Mesothelial cell of epicardium (in vitro differentiated cells): Measurements from ENCODE around the gene CCNB1. TPM values are rescaled to one million over a fixed set of nuclear protein-coding genes. Genes with fewer than 3 reads are reported as not detected.
A peak's percentile ranks its signal among the peaks of the same experiment; 100 is the strongest.

Source experiments
- DNase-seq, 2 experiments: peaks; one replicate each; pipeline ENCODE4 v3.0.0; 2021; ENCODE audit warnings: low spot score in 2 of 2; ENCODE audit not compliant: unreplicated experiment in 2 of 2
- H3K27ac Mint-ChIP-seq: 2 replicates; pipeline ENCODE4 v1.8.0; 2021; ENCODE audit warnings: mixed read lengths
- H3K27me3 Mint-ChIP-seq: 2 replicates; pipeline ENCODE4 v1.8.0; 2021; ENCODE audit warnings: low read depth, mixed read lengths
- H3K36me3 Mint-ChIP-seq: 2 replicates; pipeline ENCODE4 v1.8.0; 2021; ENCODE audit warnings: mixed read lengths
- H3K4me1 Mint-ChIP-seq: 2 replicates; pipeline ENCODE4 v1.8.0; 2021; ENCODE audit warnings: mixed read lengths
- H3K4me3 Mint-ChIP-seq: 2 replicates; pipeline ENCODE4 v1.8.0; 2021; ENCODE audit warnings: mild to moderate bottlenecking, moderate library complexity, mixed read lengths
- H3K9me3 Mint-ChIP-seq: 2 replicates; pipeline ENCODE4 v1.8.0; 2021; ENCODE audit warnings: mixed read lengths
- CTCF ChIP-seq: fragments of 200-600 bp; sonication (generic); IDR thresholded peaks from one replicate; pipeline ENCODE4 v1.5.0; 2021; ENCODE audit warnings: antibody characterized with exemption; ENCODE audit not compliant: unreplicated experiment
- total RNA-seq: library from RNA; stranded (reverse); gene quantifications from 3 replicates; pipeline ENCODE4 v1.2.1, GENCODE V29; 2021

Gene CCNB1
- total RNA-seq, result 55.3 to 62.7 TPM (median 60.5 TPM) in 3 replicates

GRCh38 chr5:69166686-69167492, at the start of gene CCNB1:
Gene CCNB1, plus strand, starts transcription at chr5:69167150. Its CDS starts 113 bp downstream, at chr5:69167263.
- H3K27ac Mint-ChIP-seq, result peak within 1 kb of the TSS; percentile 98
- H3K4me1 Mint-ChIP-seq, result peaks cover 20% of the 10 kb centered on the region
- peak; percentile 97 to 99 for DNase-seq
- no peaks in the 10 kb centered on the region for H3K27me3 Mint-ChIP-seq
- no peak for TF ChIP-seq CTCF
- peaks cover 15% of the 10 kb centered on the region for H3K36me3 Mint-ChIP-seq
- no peaks in the 10 kb centered on the region for H3K9me3 Mint-ChIP-seq
- H3K4me3 Mint-ChIP-seq, result peak within 1 kb of the TSS; percentile 97

GRCh38 chr5:69129413-69129812, 37.5 kb upstream of the CCNB1 start:
- H3K27me3 Mint-ChIP-seq, result no peaks in the 10 kb centered on the region
- TF ChIP-seq CTCF, result no peak
- H3K36me3 Mint-ChIP-seq, result peaks cover 33% of the 10 kb centered on the region
- H3K9me3 Mint-ChIP-seq, result no peaks in the 10 kb centered on the region
- H3K27ac Mint-ChIP-seq, result no peak overlapping the region
- no peak for DNase-seq
- H3K4me1 Mint-ChIP-seq, result no peaks in the 10 kb centered on the region
- H3K4me3 Mint-ChIP-seq, result no peak overlapping the region

GRCh38 chr5:69130241-69130640, 36.7 kb upstream of the CCNB1 start:
- no peak for TF ChIP-seq CTCF
- no peaks in the 10 kb centered on the region for H3K9me3 Mint-ChIP-seq
- DNase-seq, result no peak
- H3K4me1 Mint-ChIP-seq, result no peaks in the 10 kb centered on the region
- no peaks in the 10 kb centered on the region for H3K27me3 Mint-ChIP-seq
- no peak overlapping the region for H3K27ac Mint-ChIP-seq
- H3K36me3 Mint-ChIP-seq, result peaks cover 34% of the 10 kb centered on the region
- no peak overlapping the region for H3K4me3 Mint-ChIP-seq

GRCh38 chr5:69131304-69131703, 35.6 kb upstream of the CCNB1 start:
- H3K36me3 Mint-ChIP-seq, result peaks cover 31% of the 10 kb centered on the region
- no peaks in the 10 kb centered on the region for H3K4me1 Mint-ChIP-seq
- TF ChIP-seq CTCF, result no peak
- no peak overlapping the region for H3K4me3 Mint-ChIP-seq
- no peak for DNase-seq
- H3K27me3 Mint-ChIP-seq, result no peaks in the 10 kb centered on the region
- H3K27ac Mint-ChIP-seq, result no peak overlapping the region
- no peaks in the 10 kb centered on the region for H3K9me3 Mint-ChIP-seq

- Mint-ChIP-seq H3K27ac (no peak overlapping the region), H3K4me3 (no peak overlapping the region), H3K4me1 (no peaks in the 10 kb centered on the region), H3K36me3 (peaks cover 18% of the 10 kb centered on the region), H3K9me3 (no peaks in the 10 kb centered on the region), H3K27me3 (no peaks in the 10 kb centered on the region)
- DNase-seq, result no peak
- no peak for TF ChIP-seq CTCF
Observed at GRCh38 chr5:69134126-69134525, 32.8 kb upstream of the CCNB1 start.
